Stomach (tissue), 9 donors: ENCODE measurements around the gene SLC35A4. TPM values are rescaled to one million over a fixed set of nuclear protein-coding genes. Genes with fewer than 3 reads are reported as not detected.

Experiments used
- DNase-seq, 2 donors: peaks; one replicate each; pipeline versions ENCODE4 v3.0.0 to v3.0.0-alpha.2; 2013 to 2019
- H3K27ac ChIP-seq, 5 donors: fragments of 200-600 bp in 4 of 5; sonication (generic) in 4 of 5; one replicate each; pipeline ENCODE4 v1.5.1; 2013 to 2019; ENCODE audit warnings: mild to moderate bottlenecking in 1 of 5, moderate library complexity in 1 of 5
- H3K27me3 ChIP-seq, 3 donors: fragments of 200-600 bp; sonication (generic); one replicate each; pipeline ENCODE4 v1.5.1; 2017 to 2019; ENCODE audit warnings: mixed run types in 1 of 3
- H3K36me3 ChIP-seq, 4 donors: fragments of 200-600 bp; sonication (generic); 1 replicate in 3 of 4; 2 replicates in 1 of 4; pipeline ENCODE4 v1.5.1; 2016 to 2019
- H3K4me1 ChIP-seq, 4 donors: fragments of 200-600 bp; sonication (generic); one replicate each; pipeline ENCODE4 v1.5.1; 2016 to 2019
- H3K4me3 ChIP-seq, 4 donors: fragments of 200-600 bp; sonication (generic) in 3 of 4; one replicate each; pipeline ENCODE4 v1.5.1; 2016 to 2019; ENCODE audit warnings: mild to moderate bottlenecking in 1 of 4
- H3K9me3 ChIP-seq, 4 donors: fragments of 200-600 bp; sonication (generic); one replicate each; pipeline ENCODE4 v1.5.1; 2016 to 2019
- CTCF ChIP-seq, 7 experiments: fragments of 450-650 bp in 4 of 7; fragments of 200-600 bp in 3 of 7; sonication (generic) in 3 of 7; IDR thresholded peaks; one replicate each; pipeline ENCODE4 v1.5.1; 2016 to 2019; ENCODE audit warnings: antibody characterized with exemption in 7 of 7, control low read depth in 2 of 7, mild to moderate bottlenecking in 1 of 7
- EP300 ChIP-seq: sonication (generic); formaldehyde crosslinking; IDR thresholded peaks from one replicate; pipeline ENCODE4 v1.6.1; 2017; ENCODE audit warnings: antibody characterized with exemption
- POLR2A ChIP-seq, 4 donors: fragments of 450-650 bp; IDR thresholded peaks; one replicate each; pipeline ENCODE4 v1.6.1; 2016; ENCODE audit warnings: antibody characterized with exemption in 4 of 4, control low read depth in 2 of 4, mild to moderate bottlenecking in 1 of 4, moderate library complexity in 1 of 4
- POLR2AphosphoS5 ChIP-seq, 3 donors: sonication (generic); formaldehyde crosslinking; IDR thresholded peaks; one replicate each; pipeline ENCODE4 v1.6.1; 2016; ENCODE audit warnings: antibody characterized with exemption in 3 of 3
- WGBS, 5 donors: extraction: QIAGEN DNeasy Blood & Tissue Kit in 3 of 5; methylation state at CpG; one replicate each; pipeline versions ENCODE4 v1.1.5 to v1.1.7; 2013 to 2018; 5-methylcytosine and 5-hydroxymethylcytosine counted together
- intact Hi-C: fragments of 100-400 bp; cut with DNase I; formaldehyde crosslinking; loops from one replicate; pipeline ENCODE4 v1.15.1; 2023; ENCODE audit warnings: low total_unique reads
- polyA plus RNA-seq, 3 donors: library from polyadenylated mRNA; stranded (reverse); fragments of 200-250 nt; gene quantifications; one replicate each; pipeline ENCODE4 v1.2.3, GENCODE V29; 2013
- total RNA-seq, 5 donors: library from RNA; depleted of rRNA; stranded (reverse); fragments of >200 nt; gene quantifications; one replicate each; pipeline versions ENCODE4 v1.1.0 to v1.2.3, GENCODE V29; 2014 to 2016
- donor health status: healthy with polysubstance abuse.
- donor health status: Bipolar disorder and iron deficiency.
- donor health status: healthy.

The SLC35A4 gene
- total and polyA plus RNA-seq, 8 donors: 11.4 to 62.0 (median 42.4) TPM

- Histone ChIP-seq H3K4me3 (peak overlapping the region; percentile 45 to 57 (median 50)), H3K9me3 (no peaks in the 10 kb centered on the region), H3K36me3 (peaks cover 23 to 58% (median 49%) of the 10 kb centered on the region in 4 donors), H3K4me1 (peaks cover 47 to 71% (median 54%) of the 10 kb centered on the region in 4 donors), H3K27me3 (no peaks in the 10 kb centered on the region), H3K27ac (peak overlapping the region; percentile 96 to 100 (median 98))
- TF ChIP-seq EP300: peak; percentile 15
- peak in 2 of 3 donors; percentile 66 to 92 for TF ChIP-seq POLR2AphosphoS5 (IDR thresholded peaks at IDR 0.05)
- no peak for TF ChIP-seq CTCF (IDR thresholded peaks at IDR 0.05)
- peak in 1 of 2 donors; percentile 92 for DNase-seq
- intact Hi-C loops: no loop called here
- 2 to 9% (median 5%) methylated on average over 5 of the region's 5 CpGs for WGBS, 5 donors
Observed at GRCh38 chr5:140548300-140548688, 16.3 kb upstream of the SLC35A4 start.

GRCh38 chr5:140548791-140549190 is 15.8 kb upstream of the SLC35A4 start:
- Histone ChIP-seq H3K27ac (peak overlapping the region; percentile 96 to 100 (median 98)), H3K9me3 (no peaks in the 10 kb centered on the region), H3K36me3 (peaks cover 26 to 53% (median 44%) of the 10 kb centered on the region in 4 donors), H3K4me3 (peak overlapping the region in 2 of 4 donors; percentile 50 to 57), H3K27me3 (no peaks in the 10 kb centered on the region), H3K4me1 (peaks cover 47 to 76% (median 56%) of the 10 kb centered on the region in 4 donors)
- WGBS, 5 donors: 66 to 78% (median 69%) methylated on average over 7 of the region's 7 CpGs
- DNase-seq: no peak
- TF ChIP-seq POLR2A (IDR thresholded peaks at IDR 0.05): no peak
- no peak for TF ChIP-seq EP300
- no peak for TF ChIP-seq POLR2AphosphoS5 (IDR thresholded peaks at IDR 0.05)
- no peak for TF ChIP-seq CTCF (IDR thresholded peaks at IDR 0.05)
- intact Hi-C loops: no loop called here

GRCh38 chr5:140549237-140550144 is 15.1 kb upstream of the SLC35A4 start:
- intact Hi-C loops: no loop called here
- Histone ChIP-seq H3K4me1 (peaks cover 47 to 83% (median 63%) of the 10 kb centered on the region in 4 donors), H3K27me3 (no peaks in the 10 kb centered on the region), H3K9me3 (no peaks in the 10 kb centered on the region), H3K27ac (peak overlapping the region; percentile 96 to 100 (median 98)), H3K36me3 (peaks cover 26 to 46% (median 37%) of the 10 kb centered on the region in 4 donors), H3K4me3 (peak overlapping the region in 1 of 4 donors; percentile 57)
- WGBS, 5 donors: 22 to 54% (median 35%) methylated on average over 3 of the region's 3 CpGs
- DNase-seq: peak; percentile 86 to 92
- TF ChIP-seq POLR2AphosphoS5 (IDR thresholded peaks at IDR 0.05) (peak; percentile 66 to 85 (median 78)), EP300 (peak; percentile 46), POLR2A (IDR thresholded peaks at IDR 0.05) (no peak)

GRCh38 chr5:140550147-140551079 is 14.2 kb upstream of the SLC35A4 start:
- peak overlapping the region; percentile 26 to 99 (median 97) for H3K27ac ChIP-seq
- intact Hi-C loops: no loop called here

More at GRCh38 chr5:140550147-140551079, 14.2 kb upstream of the SLC35A4 start:
- Histone ChIP-seq H3K4me3 (no peak overlapping the region), H3K4me1 (peaks cover 48 to 93% (median 72%) of the 10 kb centered on the region in 4 donors), H3K36me3 (peaks cover 26 to 40% (median 31%) of the 10 kb centered on the region in 4 donors), H3K9me3 (no peaks in the 10 kb centered on the region), H3K27me3 (no peaks in the 10 kb centered on the region)
- no peak for DNase-seq
- whole genome bisulfite sequencing, 5 donors: 81 to 89% (median 85%) methylated on average over 8 to 11 of the region's 11 CpGs
- TF ChIP-seq EP300 (no peak), POLR2A (IDR thresholded peaks at IDR 0.05) (no peak), CTCF (IDR thresholded peaks at IDR 0.05) (no peak), POLR2AphosphoS5 (IDR thresholded peaks at IDR 0.05) (no peak)
